ENCODE measurements around the gene MS4A12. TPM values are rescaled to one million over a fixed set of nuclear protein-coding genes. Genes with fewer than 3 reads are reported as not detected.
"Not testable (repeated sequence)": the region's sequence is repeated elsewhere in the genome, so short reads cannot be mapped to it uniquely, and the experiment has no call there.

MS4A12 gene
- total RNA-seq, 8 experiments from 2014 or later = 0.43 TPM; not detected in 7

GRCh38 chr11:60498399-60498798, 5.8 kb downstream of the MS4A12 start:
- no peak for ATAC-seq (replicated peaks in 6 of 8)
- Histone ChIP-seq H3K27ac (no peak overlapping the region), H3K4me3 (no peak overlapping the region), H3K4me1 (replicated peaks in 1 of 2) (no peaks in the 10 kb centered on the region)
- in situ Hi-C loops (cut with MboI; ENCODE audit: low pct_unique_long_range_greater_than_20kb in 2 of 9, low sequenced_read_pairs in 9 of 9, unreplicated experiment in 9 of 9) = no loop called here
- WGBS, 10 experiments = 14 to 100% (median 56%) methylated on average over 1 to 2 of the region's 2 CpGs; no CpG with 5 or more reads in 3 of the 10 experiments

GRCh38 chr11:60498853-60499252, 6.3 kb downstream of the MS4A12 start:
- H3K4me3 ChIP-seq = no peak overlapping the region
- no peak for ATAC-seq (replicated peaks in 6 of 8)
- WGBS, 10 experiments = 0 to 80% (median 21%) methylated on average over 1 to 4 of the region's 4 CpGs; no CpG with 5 or more reads in 4 of the 10 experiments

GRCh38 chr11:60500276-60500910, 7.8 kb downstream of the MS4A12 start:
- Histone ChIP-seq H3K4me3 (no peak overlapping the region), H3K4me1 (replicated peaks in 1 of 2) (no peaks in the 10 kb centered on the region), H3K27ac (no peak overlapping the region)
- peak in 6 of 8 experiments; percentile 25 to 94 (median 38) for ATAC-seq (replicated peaks in 6 of 8)
- in situ Hi-C loops (cut with MboI; ENCODE audit: low pct_unique_long_range_greater_than_20kb in 2 of 9, low sequenced_read_pairs in 9 of 9, unreplicated experiment in 9 of 9) = no loop called here
- 0 to 86% (median 22%) methylated on average over 1 to 3 of the region's 3 CpGs; no CpG with 5 or more reads in 1 of the 10 experiments for WGBS, 10 experiments

More at GRCh38 chr11:60498853-60499252, 6.3 kb downstream of the MS4A12 start:
- no peak overlapping the region for H3K27ac ChIP-seq
- in situ Hi-C loops (cut with MboI; ENCODE audit: low pct_unique_long_range_greater_than_20kb in 2 of 9, low sequenced_read_pairs in 9 of 9, unreplicated experiment in 9 of 9) = no loop called here
- H3K4me1 ChIP-seq (replicated peaks in 1 of 2) = no peaks in the 10 kb centered on the region

GRCh38 chr11:60502221-60502775, 9.7 kb downstream of the MS4A12 start:
- Histone ChIP-seq H3K4me1 (replicated peaks in 1 of 2) (no peaks in the 10 kb centered on the region), H3K4me3 (no peak overlapping the region), H3K27ac (no peak overlapping the region)
- 5 to 100% (median 67%) methylated on average over 1 to 3 of the region's 3 CpGs; no CpG with 5 or more reads in 1 of the 10 experiments for WGBS, 10 experiments
- no peak for ATAC-seq (replicated peaks in 6 of 8)
- in situ Hi-C loops (cut with MboI; ENCODE audit: low pct_unique_long_range_greater_than_20kb in 2 of 9, low sequenced_read_pairs in 9 of 9, unreplicated experiment in 9 of 9) = no loop called here

GRCh38 chr11:60504219-60504905, 11.8 kb downstream of the MS4A12 start:
- Histone ChIP-seq H3K4me3 (no peak overlapping the region), H3K27ac (no peak overlapping the region), H3K4me1 (replicated peaks in 1 of 2) (no peaks in the 10 kb centered on the region)
- WGBS, 10 experiments = 11 to 85% (median 40%) methylated on average over 1 to 3 of the region's 3 CpGs; no CpG with 5 or more reads in 3 of the 10 experiments
- in situ Hi-C loops (cut with MboI; ENCODE audit: low pct_unique_long_range_greater_than_20kb in 2 of 9, low sequenced_read_pairs in 9 of 9, unreplicated experiment in 9 of 9) = no loop called here
- ATAC-seq (replicated peaks in 6 of 8) = no peak

- WGBS, 10 experiments = 92% methylated on average over 7 of the region's 15 CpGs; no CpG with 5 or more reads in 9 of the 10 experiments
- H3K27ac ChIP-seq; H3K4me3 ChIP-seq; ATAC-seq (replicated peaks in 6 of 8); H3K4me1 ChIP-seq (replicated peaks in 1 of 2); in situ Hi-C loops (cut with MboI; ENCODE audit: low pct_unique_long_range_greater_than_20kb in 2 of 9, low sequenced_read_pairs in 9 of 9, unreplicated experiment in 9 of 9): not testable (repeated sequence)
Observed at GRCh38 chr11:60509609-60510008, 17.0 kb downstream of the MS4A12 start.

GRCh38 chr11:60510209-60510608, 17.6 kb downstream of the MS4A12 start:
- WGBS, 10 experiments = no CpG with 5 or more reads among the region's 28 CpGs
- in situ Hi-C loops (cut with MboI; ENCODE audit: low pct_unique_long_range_greater_than_20kb in 2 of 9, low sequenced_read_pairs in 9 of 9, unreplicated experiment in 9 of 9); H3K27ac ChIP-seq; H3K4me3 ChIP-seq; H3K4me1 ChIP-seq (replicated peaks in 1 of 2); ATAC-seq (replicated peaks in 6 of 8): not testable (repeated sequence)

- ATAC-seq (replicated peaks in 6 of 8) = no peak
- WGBS, 10 experiments = 0 to 100% (median 50%) methylated on average over 1 to 6 of the region's 6 CpGs
- in situ Hi-C loops (cut with MboI; ENCODE audit: low pct_unique_long_range_greater_than_20kb in 2 of 9, low sequenced_read_pairs in 9 of 9, unreplicated experiment in 9 of 9) = no loop called here
Observed at GRCh38 chr11:60511393-60511792, 18.8 kb downstream of the MS4A12 start.

GRCh38 chr11:60512651-60513225, 20.2 kb downstream of the MS4A12 start:
- Histone ChIP-seq H3K4me3 (no peak overlapping the region), H3K27ac (no peak overlapping the region), H3K4me1 (replicated peaks in 1 of 2) (no peaks in the 10 kb centered on the region)
- WGBS, 10 experiments = 0 to 71% (median 52%) methylated on average over 1 to 3 of the region's 3 CpGs
- in situ Hi-C loops (cut with MboI; ENCODE audit: low pct_unique_long_range_greater_than_20kb in 2 of 9, low sequenced_read_pairs in 9 of 9, unreplicated experiment in 9 of 9) = no loop called here
- ATAC-seq (replicated peaks in 6 of 8) = peak in 2 of 8 experiments; percentile 42 to 68

More at GRCh38 chr11:60511393-60511792, 18.8 kb downstream of the MS4A12 start:
- no peak overlapping the region for H3K27ac ChIP-seq
- no peaks in the 10 kb centered on the region for H3K4me1 ChIP-seq (replicated peaks in 1 of 2)
- no peak overlapping the region for H3K4me3 ChIP-seq

GRCh38 chr11:60513496-60514460, 21.2 kb downstream of the MS4A12 start:
- no peak overlapping the region for H3K4me3 ChIP-seq
- H3K27ac ChIP-seq = no peak overlapping the region
- ATAC-seq (replicated peaks in 6 of 8) = peak in 2 of 8 experiments; percentile 37 to 48
- in situ Hi-C loops (cut with MboI; ENCODE audit: low pct_unique_long_range_greater_than_20kb in 2 of 9, low sequenced_read_pairs in 9 of 9, unreplicated experiment in 9 of 9) = no loop called here
- 17 to 100% (median 75%) methylated on average over 1 to 2 of the region's 2 CpGs; no CpG with 5 or more reads in 1 of the 10 experiments for WGBS, 10 experiments
- H3K4me1 ChIP-seq (replicated peaks in 1 of 2) = no peaks in the 10 kb centered on the region

GRCh38 chr11:60515144-60515855, 22.7 kb downstream of the MS4A12 start, which contains the start of gene MS4A13:
TSS of gene MS4A13 (plus strand) at chr11:60515392. CDS start at chr11:60518084, 2,692 bp downstream.
- Histone ChIP-seq H3K4me3 (no peak within 1 kb of the TSS), H3K4me1 (replicated peaks in 1 of 2) (no peaks in the 10 kb centered on the region), H3K27ac (no peak within 1 kb of the TSS)
- ATAC-seq (replicated peaks in 6 of 8) = no peak
- whole genome bisulfite sequencing, 10 experiments = 22 to 100% (median 93%) methylated on average over 2 to 22 of the region's 29 CpGs; no CpG with 5 or more reads in 1 of the 10 experiments
- in situ Hi-C loops (cut with MboI; ENCODE audit: low pct_unique_long_range_greater_than_20kb in 2 of 9, low sequenced_read_pairs in 9 of 9, unreplicated experiment in 9 of 9) = no loop called here

- no peak for ATAC-seq (replicated peaks in 6 of 8)
- in situ Hi-C loops (cut with MboI; ENCODE audit: low pct_unique_long_range_greater_than_20kb in 2 of 9, low sequenced_read_pairs in 9 of 9, unreplicated experiment in 9 of 9) = no loop called here
- Histone ChIP-seq H3K4me1 (replicated peaks in 1 of 2) (no peaks in the 10 kb centered on the region), H3K27ac (no peak overlapping the region), H3K4me3 (no peak overlapping the region)
- 0 to 73% (median 54%) methylated on average over 1 of the region's 1 CpG; no CpG with 5 or more reads in 4 of the 10 experiments for WGBS, 10 experiments
Observed at GRCh38 chr11:60528465-60528864, 35.9 kb downstream of the MS4A12 start.

Measured in motor neuron (in vitro differentiated cells).